Erythroblast (primary cell): Measurements from ENCODE around the gene PDGFA.

Experiments used
- GATA1 ChIP-seq: IDR thresholded peaks from 2 replicates; pipeline ENCODE4 v1.6.1; 2011; ENCODE audit warnings: low read depth, mild to moderate bottlenecking, control low read depth, low read length, moderate library complexity
- POLR2A ChIP-seq: IDR thresholded peaks from 2 replicates; pipeline ENCODE4 v1.6.1; 2011; ENCODE audit warnings: mild to moderate bottlenecking, low read length

DNA sequence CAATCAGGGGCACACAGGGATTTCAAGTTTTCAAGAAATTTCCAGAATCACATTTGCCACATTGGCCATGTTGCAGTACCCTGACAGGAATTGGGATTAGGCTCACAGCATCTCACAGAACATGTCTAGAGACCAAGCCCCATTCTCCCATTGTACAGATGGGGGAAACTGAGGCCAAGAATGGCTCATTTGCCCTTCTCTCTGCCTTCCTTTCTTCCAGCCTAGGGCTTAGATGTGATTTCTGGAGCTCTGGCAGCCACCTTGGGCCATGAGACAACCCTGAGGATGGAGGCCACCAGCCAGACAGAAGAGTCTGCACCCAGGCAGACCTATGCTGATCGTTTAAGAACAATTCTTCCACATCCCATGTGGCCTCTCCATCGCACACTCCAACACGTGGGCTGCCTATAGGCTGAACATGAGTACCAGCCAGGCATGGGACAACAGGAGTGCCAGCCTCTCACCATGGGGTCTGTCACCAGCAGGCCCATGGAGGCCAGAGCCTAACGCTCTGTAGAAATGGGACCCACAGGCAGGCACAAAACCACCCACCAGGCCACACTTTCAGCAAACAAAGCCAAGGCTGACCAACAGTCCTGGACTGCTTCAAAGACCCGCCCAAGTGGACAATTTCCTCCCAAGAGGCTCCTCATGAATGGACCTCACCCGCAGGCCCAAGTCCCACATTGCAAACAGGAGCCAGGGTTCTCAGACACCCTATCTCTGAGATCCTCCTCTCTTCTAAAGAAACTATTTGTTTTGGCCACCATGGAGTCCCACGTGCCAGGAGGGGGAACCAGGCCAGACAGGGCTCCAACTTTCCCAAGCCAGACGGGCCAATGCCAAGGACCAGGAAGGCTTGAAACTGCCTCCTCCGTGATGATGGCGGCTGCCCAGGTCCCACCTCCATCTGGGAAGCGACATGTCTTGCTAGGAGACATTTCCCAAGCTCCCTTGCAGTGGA lies 20.7 kb downstream of the PDGFA start:
- TF ChIP-seq POLR2A (no peak), GATA1 (no peak)
